ENCODE data around the gene HTD2.

Gene HTD2

DNA sequence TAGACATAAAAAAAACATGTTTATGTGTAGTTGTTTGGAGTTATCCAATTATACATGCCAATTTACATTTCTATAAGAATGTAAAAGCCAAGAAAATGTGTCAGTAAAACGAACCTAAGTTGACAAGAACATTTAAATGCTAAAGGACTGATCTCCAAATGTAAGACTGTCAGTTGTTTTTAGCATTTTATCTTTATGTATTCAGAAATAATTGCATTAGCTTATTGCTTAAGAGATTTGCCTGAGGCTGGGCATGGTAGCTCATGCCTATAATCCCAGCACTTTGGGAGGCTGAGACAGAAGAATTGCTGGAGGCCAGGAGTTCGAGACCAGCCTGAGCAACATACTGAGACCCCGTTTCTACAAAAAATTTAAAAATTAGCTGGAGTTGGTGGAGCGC lies 53.3 kb downstream of the HTD2 start:
- DNase-seq: no peak

DNA sequence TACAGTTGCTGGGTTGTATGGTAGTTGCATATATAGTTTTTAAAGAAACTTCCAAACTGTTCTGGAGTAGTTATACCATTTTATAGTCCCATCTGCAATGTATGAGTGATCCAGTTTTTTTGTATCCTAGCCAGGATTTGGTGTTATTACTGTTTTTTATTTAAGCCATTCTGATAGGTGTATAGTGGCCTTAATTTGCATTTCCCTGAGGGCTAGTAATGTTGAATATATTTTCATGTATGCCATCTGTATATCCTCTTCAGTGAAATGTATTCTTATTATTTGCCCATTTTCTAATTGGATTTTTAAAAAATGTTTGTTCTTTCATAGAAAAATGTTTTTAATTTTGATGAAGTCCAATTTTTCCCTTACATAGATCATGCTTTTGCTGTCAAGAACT lies 55.5 kb downstream of the HTD2 start:
- DNase-seq: no peak

DNA sequence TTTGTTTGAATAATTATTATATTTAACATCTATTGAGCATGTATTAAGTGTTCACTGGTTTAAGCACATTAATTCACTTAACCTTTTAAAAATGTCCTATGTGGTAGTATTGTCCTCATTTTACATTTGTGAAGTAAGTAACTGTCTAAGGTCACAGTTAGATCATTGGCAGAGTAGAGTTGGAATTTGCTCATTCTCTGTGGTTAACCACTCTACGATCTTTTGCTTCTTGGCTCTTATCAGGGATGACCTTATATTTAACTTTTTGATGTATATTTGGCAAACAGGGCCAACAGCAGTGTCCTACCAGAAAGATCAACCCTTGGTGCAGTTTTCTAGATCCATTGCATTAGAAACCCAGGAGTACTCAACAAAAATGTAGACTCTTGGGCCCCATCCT lies 60.4 kb downstream of the HTD2 start:
- no peak for DNase-seq

DNA sequence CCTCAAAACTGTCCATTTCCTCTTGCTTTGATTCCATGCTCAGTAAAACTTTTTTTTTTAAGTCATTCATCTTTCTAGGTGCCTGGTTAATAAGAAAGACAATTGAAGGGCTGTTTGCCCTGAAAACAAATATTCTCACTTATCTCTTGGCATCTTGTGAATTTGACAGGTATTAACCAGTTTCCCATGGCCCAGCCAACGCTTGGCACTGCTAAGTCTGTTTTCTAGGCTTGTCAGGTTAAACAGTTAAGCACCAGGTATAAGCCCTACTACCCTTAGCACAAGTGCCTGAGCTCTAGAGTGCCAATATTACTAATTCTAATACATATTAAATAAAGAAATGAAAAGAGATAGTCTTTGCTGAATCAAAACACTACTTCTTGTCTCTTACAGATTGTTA lies 62.7 kb downstream of the HTD2 start:
- no peak for DNase-seq
